Suprapubic skin (tissue), 4 donors: ENCODE results near the gene PLAAT5. TPM values are rescaled to one million over a fixed set of nuclear protein-coding genes. Genes with fewer than 3 reads are reported as not detected.

ENCODE experiments used
- DNase-seq, 2 donors: peaks; one replicate each; pipeline ENCODE4 v3.0.0-alpha.2; 2019; ENCODE audit warnings: low spot score in 2 of 2
- H3K27ac ChIP-seq: fragments of 200-600 bp; sonication (generic); one replicate; pipeline ENCODE4 v1.5.1; 2019
- H3K27me3 ChIP-seq: fragments of 200-600 bp; sonication (generic); one replicate; pipeline ENCODE4 v1.5.1; 2019
- H3K36me3 ChIP-seq: fragments of 200-600 bp; sonication (generic); one replicate; pipeline ENCODE4 v1.5.1; 2019
- H3K4me1 ChIP-seq: fragments of 200-600 bp; sonication (generic); one replicate; pipeline ENCODE4 v1.5.1; 2019
- H3K4me3 ChIP-seq: fragments of 200-600 bp; sonication (generic); one replicate; pipeline ENCODE4 v1.5.1; 2019; ENCODE audit warnings: mild to moderate bottlenecking
- H3K9me3 ChIP-seq: fragments of 200-600 bp; sonication (generic); one replicate; pipeline ENCODE4 v1.5.1; 2019
- CTCF ChIP-seq, 2 donors: fragments of 200-600 bp in 1 of 2; fragments of 450-650 bp in 1 of 2; sonication (generic) in 1 of 2; IDR thresholded peaks; one replicate each; pipeline ENCODE4 v1.5.1; 2016 to 2019; ENCODE audit warnings: antibody characterized with exemption in 2 of 2, mild to moderate bottlenecking in 1 of 2, moderate library complexity in 1 of 2
- EP300 ChIP-seq: sonication (generic); formaldehyde crosslinking; IDR thresholded peaks from one replicate; pipeline ENCODE4 v1.6.1; 2017; ENCODE audit warnings: antibody characterized with exemption
- POLR2A ChIP-seq, 2 donors: fragments of 450-650 bp; IDR thresholded peaks; one replicate each; pipeline ENCODE4 v1.6.1; 2017; ENCODE audit warnings: antibody characterized with exemption in 2 of 2, mild to moderate bottlenecking in 2 of 2, moderate library complexity in 2 of 2
- POLR2AphosphoS5 ChIP-seq, 3 donors: sonication (generic); formaldehyde crosslinking; IDR thresholded peaks; one replicate each; pipeline ENCODE4 v1.6.1; 2017; ENCODE audit warnings: antibody characterized with exemption in 3 of 3
- WGBS: methylation state at CpG from one replicate; pipeline ENCODE4 v1.1.5; 2018; 5-methylcytosine and 5-hydroxymethylcytosine counted together
- total RNA-seq, 4 donors: library from RNA; depleted of rRNA; stranded (reverse); fragments of >200 nt; gene quantifications; one replicate each; pipeline ENCODE4 v1.1.0, GENCODE V29; 2016

The PLAAT5 gene
- total RNA-seq, 4 donors from 2014 or later = 0.38 to 9.9 (median 2.4) TPM

- no peaks in the 10 kb centered on the region for H3K27me3 ChIP-seq
- H3K27ac ChIP-seq = no peak overlapping the region
- WGBS = 95% methylated on average over 4 of the region's 4 CpGs
- peaks cover 8% of the 10 kb centered on the region for H3K9me3 ChIP-seq
- no peak for DNase-seq
- TF ChIP-seq POLR2A (IDR thresholded peaks at IDR 0.05) (no peak), EP300 (no peak), POLR2AphosphoS5 (IDR thresholded peaks at IDR 0.05) (no peak), CTCF (IDR thresholded peaks at IDR 0.05) (no peak)
- H3K4me3 ChIP-seq = no peak overlapping the region
- no peaks in the 10 kb centered on the region for H3K36me3 ChIP-seq
- no peaks in the 10 kb centered on the region for H3K4me1 ChIP-seq
Measured at GRCh38 chr11:63499874-63500273, 8.9 kb upstream of the PLAAT5 start.

DNA sequence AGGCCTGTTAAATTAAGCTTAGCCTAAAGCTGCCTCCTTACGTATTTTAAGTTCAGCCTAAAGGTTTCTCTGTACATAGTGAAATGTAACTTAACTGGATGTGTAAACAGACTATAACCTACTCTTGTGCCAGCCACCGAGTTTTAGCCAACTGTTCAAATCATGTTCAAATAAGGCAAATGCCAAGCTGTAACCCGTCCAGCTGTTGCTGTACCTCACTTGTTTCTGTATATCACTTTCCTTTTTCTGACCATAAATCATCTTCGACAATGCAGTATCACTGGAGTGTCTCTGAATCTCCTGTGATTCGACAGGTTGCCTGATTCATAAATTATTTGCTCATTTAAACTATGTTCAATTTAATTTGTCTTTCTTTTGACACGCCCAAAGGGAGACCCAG lies 4.0 kb upstream of the PLAAT5 start:
- no peak for DNase-seq
- H3K9me3 ChIP-seq = peaks cover 3% of the 10 kb centered on the region
- H3K27ac ChIP-seq = no peak overlapping the region
- no peak overlapping the region for H3K4me3 ChIP-seq
- peaks cover 22% of the 10 kb centered on the region for H3K4me1 ChIP-seq
- TF ChIP-seq POLR2A (IDR thresholded peaks at IDR 0.05) (no peak), CTCF (IDR thresholded peaks at IDR 0.05) (no peak), POLR2AphosphoS5 (IDR thresholded peaks at IDR 0.05) (no peak), EP300 (no peak)
- no peaks in the 10 kb centered on the region for H3K36me3 ChIP-seq
- H3K27me3 ChIP-seq = no peaks in the 10 kb centered on the region
- WGBS = 64% methylated on average over 6 of the region's 6 CpGs

DNA sequence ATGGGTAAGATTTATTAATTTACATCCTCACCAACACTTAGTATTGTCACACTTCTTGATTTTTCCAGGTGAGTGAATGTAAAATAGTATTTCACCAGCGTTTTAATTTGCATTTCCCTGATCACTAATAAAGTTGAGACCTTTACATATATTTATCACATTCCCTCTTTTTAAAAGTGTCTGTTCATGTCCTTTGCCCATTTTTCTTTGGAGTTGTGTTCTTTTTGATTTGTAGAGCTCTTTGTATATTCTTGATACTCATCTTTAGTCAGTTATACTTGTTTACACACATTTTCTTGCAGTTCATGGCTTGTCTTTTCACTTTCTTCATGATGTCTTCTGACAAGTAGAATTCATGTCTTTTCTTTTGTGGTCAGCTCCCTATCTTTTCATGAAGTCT lies 2.2 kb upstream of the PLAAT5 start:
- Histone ChIP-seq H3K4me3 (no peak overlapping the region), H3K4me1 (peaks cover 31% of the 10 kb centered on the region), H3K36me3 (no peaks in the 10 kb centered on the region), H3K27ac (no peak overlapping the region), H3K9me3 (no peaks in the 10 kb centered on the region), H3K27me3 (no peaks in the 10 kb centered on the region)
- TF ChIP-seq POLR2AphosphoS5 (IDR thresholded peaks at IDR 0.05) (no peak), POLR2A (IDR thresholded peaks at IDR 0.05) (no peak), EP300 (no peak), CTCF (IDR thresholded peaks at IDR 0.05) (no peak)
- DNase-seq = no peak
- 93% methylated on average over 1 of the region's 1 CpG for WGBS

DNA sequence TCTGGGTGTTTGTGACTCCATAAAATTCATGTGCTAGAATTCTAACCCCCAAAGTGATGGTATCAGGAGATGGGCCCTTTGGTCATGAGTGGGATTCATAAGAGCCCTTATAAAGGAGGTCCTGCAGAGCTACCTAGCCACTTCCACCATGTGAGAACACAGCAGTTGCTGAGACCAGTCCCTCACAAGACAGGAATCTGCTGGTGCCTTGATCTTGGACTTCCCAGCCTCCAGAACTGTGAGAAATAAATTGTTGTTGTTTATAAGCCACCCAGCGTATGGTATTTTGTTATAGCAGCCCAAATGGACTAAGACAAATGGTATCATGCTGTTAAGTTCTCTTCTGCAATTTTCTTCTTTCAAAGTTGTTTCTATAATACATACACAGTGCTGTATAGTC lies 1.5 kb upstream of the PLAAT5 start:
- no peak for TF ChIP-seq EP300
- no peak for TF ChIP-seq POLR2A (IDR thresholded peaks at IDR 0.05)
- no peak for TF ChIP-seq CTCF (IDR thresholded peaks at IDR 0.05)
- no peak for TF ChIP-seq POLR2AphosphoS5 (IDR thresholded peaks at IDR 0.05)
- no peak for DNase-seq
- H3K9me3 ChIP-seq = no peaks in the 10 kb centered on the region
- WGBS = 95% methylated on average over 1 of the region's 1 CpG
- no peaks in the 10 kb centered on the region for H3K27me3 ChIP-seq
- peaks cover 31% of the 10 kb centered on the region for H3K4me1 ChIP-seq
- no peak overlapping the region for H3K4me3 ChIP-seq
- no peaks in the 10 kb centered on the region for H3K36me3 ChIP-seq
- no peak overlapping the region for H3K27ac ChIP-seq

GRCh38 chr11:63491636-63492372 lies 837 bp upstream of the PLAAT5 start:
- TF ChIP-seq EP300 (no peak), POLR2A (IDR thresholded peaks at IDR 0.05) (no peak), CTCF (IDR thresholded peaks at IDR 0.05) (no peak), POLR2AphosphoS5 (IDR thresholded peaks at IDR 0.05) (no peak)
- 50% methylated on average over 11 of the region's 11 CpGs for WGBS
- Histone ChIP-seq H3K27me3 (no peaks in the 10 kb centered on the region), H3K4me3 (peak overlapping the region; percentile 59), H3K4me1 (peaks cover 31% of the 10 kb centered on the region), H3K36me3 (no peaks in the 10 kb centered on the region), H3K27ac (no peak overlapping the region), H3K9me3 (no peaks in the 10 kb centered on the region)
- DNase-seq = no peak
